GM19328 (cell line): ENCODE results near the gene SART1.

Experiments
- ATAC-seq: cut with Tn5 transposase; IDR thresholded peaks from one replicate; pipeline ENCODE4 v1.9.1; 2021; ENCODE audit warnings: mild to moderate bottlenecking, moderate library complexity; ENCODE audit not compliant: unreplicated experiment

The SART1 gene, protein sequence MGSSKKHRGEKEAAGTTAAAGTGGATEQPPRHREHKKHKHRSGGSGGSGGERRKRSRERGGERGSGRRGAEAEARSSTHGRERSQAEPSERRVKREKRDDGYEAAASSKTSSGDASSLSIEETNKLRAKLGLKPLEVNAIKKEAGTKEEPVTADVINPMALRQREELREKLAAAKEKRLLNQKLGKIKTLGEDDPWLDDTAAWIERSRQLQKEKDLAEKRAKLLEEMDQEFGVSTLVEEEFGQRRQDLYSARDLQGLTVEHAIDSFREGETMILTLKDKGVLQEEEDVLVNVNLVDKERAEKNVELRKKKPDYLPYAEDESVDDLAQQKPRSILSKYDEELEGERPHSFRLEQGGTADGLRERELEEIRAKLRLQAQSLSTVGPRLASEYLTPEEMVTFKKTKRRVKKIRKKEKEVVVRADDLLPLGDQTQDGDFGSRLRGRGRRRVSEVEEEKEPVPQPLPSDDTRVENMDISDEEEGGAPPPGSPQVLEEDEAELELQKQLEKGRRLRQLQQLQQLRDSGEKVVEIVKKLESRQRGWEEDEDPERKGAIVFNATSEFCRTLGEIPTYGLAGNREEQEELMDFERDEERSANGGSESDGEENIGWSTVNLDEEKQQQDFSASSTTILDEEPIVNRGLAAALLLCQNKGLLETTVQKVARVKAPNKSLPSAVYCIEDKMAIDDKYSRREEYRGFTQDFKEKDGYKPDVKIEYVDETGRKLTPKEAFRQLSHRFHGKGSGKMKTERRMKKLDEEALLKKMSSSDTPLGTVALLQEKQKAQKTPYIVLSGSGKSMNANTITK

DNA sequence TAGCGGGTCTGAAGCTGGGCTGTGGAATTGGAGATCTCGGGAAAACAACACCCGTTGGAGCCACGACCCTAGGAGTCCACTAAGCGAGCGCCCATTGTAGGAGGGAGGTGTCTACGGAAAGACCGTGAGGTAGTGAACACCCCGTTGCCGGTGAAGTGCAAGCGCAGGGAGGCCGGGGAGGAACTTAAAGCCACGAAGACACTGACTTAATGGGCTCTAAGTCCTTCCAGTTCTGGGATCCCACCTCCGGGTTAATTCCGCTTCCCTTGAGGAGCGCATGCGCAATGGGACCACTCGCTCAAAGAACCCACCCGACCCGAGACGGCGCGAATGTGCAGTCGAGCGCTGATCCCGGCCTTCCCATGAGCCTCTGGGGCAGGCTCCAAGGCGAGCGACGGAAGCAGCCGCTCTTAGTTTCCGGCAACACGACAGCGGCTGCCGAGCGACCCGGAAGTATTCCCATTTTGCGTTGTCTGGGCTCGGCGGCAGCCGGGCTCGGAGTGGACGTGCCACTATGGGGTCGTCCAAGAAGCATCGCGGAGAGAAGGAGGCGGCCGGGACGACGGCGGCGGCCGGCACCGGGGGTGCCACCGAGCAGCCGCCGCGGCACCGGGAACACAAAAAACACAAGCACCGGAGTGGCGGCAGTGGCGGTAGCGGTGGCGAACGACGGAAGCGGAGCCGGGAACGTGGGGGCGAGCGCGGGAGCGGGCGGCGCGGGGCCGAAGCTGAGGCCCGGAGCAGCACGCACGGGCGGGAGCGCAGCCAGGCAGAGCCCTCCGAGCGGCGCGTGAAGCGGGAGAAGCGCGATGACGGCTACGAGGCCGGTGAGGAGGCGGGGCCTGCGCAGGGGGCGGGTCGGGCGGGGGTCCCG, at the start of gene SART1:
SART1 (plus strand) TSS at position 468 of the 874 bp plus-strand sequence; CDS start at position 515, 47 bp downstream.
- peak; percentile 93 for ATAC-seq

- no peak for ATAC-seq
These were observed 48.7 kb upstream of the SART1 start for GRCh38 chr11:65912845-65913244.

DNA sequence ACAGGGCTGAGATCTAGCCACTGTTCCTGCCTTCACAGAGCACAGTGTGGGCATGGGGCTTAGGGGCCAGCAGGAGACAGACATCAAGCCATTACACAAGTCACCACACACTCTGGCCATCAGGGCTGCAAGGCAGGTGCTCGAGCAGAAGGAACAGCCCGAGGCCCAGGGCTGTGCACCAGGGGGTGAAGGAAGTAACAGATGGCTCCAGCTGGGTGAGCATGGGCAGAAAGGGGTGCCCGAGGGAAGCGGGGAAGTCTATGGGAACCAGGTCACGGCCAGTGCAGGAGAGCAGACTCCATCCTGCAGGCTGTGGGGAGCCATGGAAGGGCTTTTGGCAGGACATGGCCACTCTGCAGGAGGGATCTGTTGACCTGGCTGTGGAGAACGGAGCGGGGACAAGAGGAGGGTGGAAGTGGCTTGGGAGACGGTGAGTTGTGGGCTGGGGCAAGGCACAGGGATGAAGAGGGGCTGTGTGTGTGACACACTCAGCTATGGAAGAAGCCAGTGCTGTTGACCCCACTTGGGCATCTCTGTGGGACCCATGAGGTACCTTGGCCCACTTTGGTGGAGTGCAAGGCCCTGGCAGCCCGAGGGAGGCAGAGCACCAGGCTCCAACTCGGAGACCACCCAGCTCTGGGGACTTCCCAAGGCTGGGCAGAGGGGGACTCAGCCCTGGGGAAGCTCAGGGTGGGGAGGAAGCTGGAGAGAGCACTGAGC, 46.3 kb upstream of the SART1 start:
- no peak for ATAC-seq

DNA sequence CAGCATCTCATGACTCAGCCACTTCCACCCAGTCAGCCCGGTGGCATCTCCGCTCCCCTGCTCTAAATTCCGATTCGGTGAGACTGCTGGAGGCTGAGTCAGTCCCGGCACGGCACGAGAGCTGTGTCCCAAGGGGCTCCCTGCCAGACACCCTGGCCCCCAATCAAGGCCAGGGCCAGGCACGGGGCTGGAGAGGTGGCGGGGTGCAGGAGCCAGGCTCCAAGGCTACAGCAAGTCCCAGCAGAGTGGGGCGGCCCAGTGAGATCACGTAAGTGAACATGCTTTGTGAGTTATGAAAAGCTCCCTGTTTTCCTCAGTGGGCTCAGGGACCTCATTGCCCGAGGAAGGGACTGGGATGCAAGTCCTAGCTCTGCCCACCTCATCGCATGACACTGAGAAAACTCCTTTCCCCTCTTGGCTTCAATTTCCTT, 45.7 kb upstream of the SART1 start:
- no peak for ATAC-seq

DNA sequence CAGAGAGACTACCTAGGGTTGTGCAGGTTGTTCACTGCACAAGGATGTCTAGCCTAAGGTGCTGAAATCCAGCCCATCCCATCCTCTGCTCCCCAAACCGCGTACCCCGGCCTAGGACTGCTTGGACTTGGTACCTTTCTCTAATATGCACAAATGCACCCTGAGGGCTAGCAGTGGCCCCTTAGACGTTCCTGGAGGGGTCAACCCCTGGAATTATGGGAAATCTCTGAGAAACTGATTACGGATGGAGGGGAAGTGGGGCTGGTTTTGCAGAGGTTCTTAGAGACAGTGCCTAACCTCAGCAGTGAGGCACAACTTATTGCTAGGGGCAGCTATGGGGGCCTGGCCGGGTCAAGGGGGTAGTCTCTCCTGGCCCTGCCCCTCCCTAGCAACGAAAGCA, 45.1 kb upstream of the SART1 start:
- ATAC-seq, result no peak

GRCh38 chr11:65917077-65917433, 44.5 kb upstream of the SART1 start:
- ATAC-seq, result no peak

GRCh38 chr11:65917434-65918210, 43.9 kb upstream of the SART1 start:
- ATAC-seq, result no peak

GRCh38 chr11:65918211-65919140, 43.1 kb upstream of the SART1 start, which contains the start of gene C11orf68:
Gene C11orf68 (minus strand): TSS chr11:65919062. CDS start chr11:65919031, 31 bp downstream.
- ATAC-seq, result peak; percentile 43

GRCh38 chr11:65919141-65919572, 42.4 kb upstream of the SART1 start, which contains the start of gene DRAP1:
Gene DRAP1 (plus strand): TSS chr11:65919426. CDS start chr11:65919502, 76 bp downstream.
- ATAC-seq, result peak; percentile 70

GRCh38 chr11:65919573-65920371, 41.8 kb upstream of the SART1 start:
- peak; percentile 34 for ATAC-seq

GRCh38 chr11:65920372-65920802, 41.1 kb upstream of the SART1 start:
- ATAC-seq, result no peak

GRCh38 chr11:65921033-65921555, 40.4 kb upstream of the SART1 start:
- ATAC-seq, result no peak

GRCh38 chr11:65921876-65922275, 39.7 kb upstream of the SART1 start:
- ATAC-seq, result no peak

DNA sequence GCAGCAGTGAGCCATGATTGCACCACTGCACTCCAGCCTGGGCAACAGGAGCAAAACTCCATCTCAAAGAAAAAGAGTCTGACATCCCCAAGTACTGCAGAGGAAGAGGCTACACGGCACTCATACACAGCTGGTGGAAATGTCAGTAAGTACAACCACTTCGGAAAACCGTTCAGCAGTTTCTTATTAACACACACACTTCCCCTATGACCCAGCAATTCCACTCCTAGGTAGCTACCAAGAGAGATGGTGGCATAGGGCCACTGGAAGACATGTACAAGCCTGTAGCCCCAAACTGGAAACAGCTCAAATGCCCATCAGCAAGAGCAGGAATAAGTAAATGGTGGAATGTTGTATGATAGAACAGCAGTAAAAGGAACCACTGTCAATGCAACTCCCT, 39.0 kb upstream of the SART1 start:
- no peak for ATAC-seq

GRCh38 chr11:65925397-65925796, 36.1 kb upstream of the SART1 start:
- no peak for ATAC-seq

- ATAC-seq, result no peak
These were observed 33.6 kb upstream of the SART1 start for GRCh38 chr11:65927904-65928397.

DNA sequence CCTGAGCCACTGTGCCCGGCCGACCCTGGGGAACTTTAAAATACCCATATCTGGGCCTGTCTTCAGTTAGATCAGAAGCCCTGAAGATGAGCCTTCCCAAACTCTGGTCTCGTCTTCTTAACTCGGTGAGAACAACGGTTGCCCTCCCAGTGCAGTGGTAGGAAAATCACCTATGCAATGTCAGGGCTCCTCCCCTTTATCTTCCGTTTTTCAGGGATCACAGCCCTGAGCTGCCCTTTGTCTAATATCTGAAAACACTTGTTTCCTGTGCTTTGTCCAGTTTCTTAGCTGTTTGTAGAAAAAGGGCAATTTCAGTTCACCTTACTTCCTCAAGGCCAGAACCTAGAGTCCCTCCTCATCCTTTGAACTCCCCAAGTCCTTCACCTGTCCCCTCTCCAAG, 32.9 kb upstream of the SART1 start:
- ATAC-seq, result no peak
